ENCODE data around the gene BHLHE40. TPM values are rescaled to one million over a fixed set of nuclear protein-coding genes. Genes with fewer than 3 reads are reported as not detected.

Gene BHLHE40
- total and polyA plus RNA-seq, 2 of the 8 experiments (the other 6 are each of a cell fraction or from before 2014, with no cell fraction given) = 1.5 to 2.2 TPM

- TF ChIP-seq CHD7 (IDR thresholded peaks at IDR 0.05; ENCODE audit: insufficient replicate concordance, low read length) (no peak), CBX5 (IDR thresholded peaks at IDR 0.05; ENCODE audit: low read depth, low read length) (no peak), SUZ12 (IDR thresholded peaks at IDR 0.05; ENCODE audit: low read length) (no peak)
These were observed 24.8 kb upstream of the BHLHE40 start (continued) for GRCh38 chr3:4954256-4955000.
